Measurements from ENCODE around the gene CSGALNACT2.

CSGALNACT2 gene

DNA sequence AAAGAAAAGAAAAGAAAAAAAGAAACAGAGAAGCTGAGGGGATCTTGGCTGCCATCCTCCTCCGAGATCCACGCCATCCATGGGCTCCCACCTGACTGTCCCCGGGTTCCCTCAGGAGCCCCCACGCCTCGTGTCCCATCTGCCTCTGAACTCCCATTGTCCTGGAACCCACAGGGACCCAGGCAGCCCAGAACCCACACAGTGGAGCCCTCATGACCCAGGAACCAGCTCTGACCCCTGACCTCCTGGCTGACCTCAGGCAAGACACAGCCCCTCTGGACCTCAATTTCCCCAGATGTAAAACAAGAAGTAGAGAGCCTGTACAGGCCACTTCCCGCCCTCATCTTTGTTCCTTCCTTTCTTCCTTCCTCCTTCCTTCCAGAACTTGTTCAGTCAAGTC lies 88.2 kb downstream of the CSGALNACT2 start:
- no peak overlapping the region for H2AFZ ChIP-seq (ENCODE audit: low read length, unreplicated experiment)
- no peak overlapping the region for H3K27ac ChIP-seq (ENCODE audit: low read depth, low read length)
- no peaks in the 10 kb centered on the region for H3K79me2 ChIP-seq (ENCODE audit: control insufficient read depth, insufficient read depth, low read length, unreplicated experiment)
- no peaks in the 10 kb centered on the region for H3K4me1 ChIP-seq (ENCODE audit: control insufficient read depth, insufficient read depth, low read length, unreplicated experiment)
- H3K4me3 ChIP-seq (ENCODE audit: low read depth, low read length): no peak overlapping the region
- no peaks in the 10 kb centered on the region for H3K36me3 ChIP-seq (ENCODE audit: insufficient read depth, low read length)
- peaks cover 72% of the 10 kb centered on the region for H3K27me3 ChIP-seq (ENCODE audit: insufficient read depth, low read length)

- Histone ChIP-seq H3K79me2 (ENCODE audit: control insufficient read depth, insufficient read depth, low read length, unreplicated experiment) (no peaks in the 10 kb centered on the region), H3K4me1 (ENCODE audit: control insufficient read depth, insufficient read depth, low read length, unreplicated experiment) (no peaks in the 10 kb centered on the region), H3K36me3 (ENCODE audit: insufficient read depth, low read length) (no peaks in the 10 kb centered on the region), H3K27me3 (ENCODE audit: insufficient read depth, low read length) (peaks cover 79% of the 10 kb centered on the region), H3K27ac (ENCODE audit: low read depth, low read length) (no peak overlapping the region), H3K4me3 (ENCODE audit: low read depth, low read length) (no peak overlapping the region), H2AFZ (ENCODE audit: low read length, unreplicated experiment) (no peak overlapping the region)
Observed at GRCh38 chr10:43226851-43227845, 88.9 kb downstream of the CSGALNACT2 start.

DNA sequence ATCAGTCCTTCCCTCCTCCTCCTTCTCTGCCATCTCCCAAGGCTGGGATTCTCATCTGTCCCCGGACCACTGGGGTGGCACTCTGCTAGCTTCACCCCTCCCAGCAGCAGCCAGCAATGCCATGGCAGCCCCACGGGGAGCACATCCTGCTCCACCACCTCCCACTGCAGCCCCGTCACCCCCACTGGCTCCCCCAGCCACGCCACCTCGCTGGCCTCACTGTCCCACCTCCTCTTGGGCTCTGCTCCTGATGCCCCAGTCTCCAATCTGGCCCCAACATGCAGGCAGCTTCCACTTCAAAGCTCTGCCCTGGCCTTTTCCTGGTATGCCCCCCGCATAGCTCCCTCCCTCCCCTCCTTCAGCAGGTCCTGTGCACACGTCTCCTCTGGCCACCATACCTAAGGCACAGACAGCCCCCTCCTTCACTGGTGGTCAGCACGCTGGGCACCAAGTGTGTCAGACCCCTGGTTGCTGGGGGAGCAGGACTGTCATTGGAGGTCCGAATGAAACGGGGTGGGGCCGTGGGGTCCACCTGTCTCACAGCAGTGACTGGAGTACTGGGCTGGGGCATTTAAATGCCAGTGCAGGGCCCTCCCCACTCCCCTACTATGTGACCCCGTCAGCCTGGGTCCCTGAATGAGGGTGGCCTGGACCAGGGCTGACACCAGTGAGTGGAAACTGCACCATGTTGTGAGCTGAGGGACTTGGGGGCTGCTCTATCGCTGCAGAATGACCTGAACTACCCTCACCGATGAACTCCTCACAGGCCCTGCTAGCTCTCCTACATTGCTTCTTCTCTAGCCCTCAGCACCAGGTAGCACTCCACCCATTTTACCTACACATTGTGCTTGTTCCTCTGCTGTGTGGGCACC lies 89.9 kb downstream of the CSGALNACT2 start:
- Histone ChIP-seq H3K36me3 (ENCODE audit: insufficient read depth, low read length) (no peaks in the 10 kb centered on the region), H3K27me3 (ENCODE audit: insufficient read depth, low read length) (peaks cover 76% of the 10 kb centered on the region), H3K27ac (ENCODE audit: low read depth, low read length) (no peak overlapping the region), H3K4me3 (ENCODE audit: low read depth, low read length) (no peak overlapping the region), H3K4me1 (ENCODE audit: control insufficient read depth, insufficient read depth, low read length, unreplicated experiment) (no peaks in the 10 kb centered on the region), H3K79me2 (ENCODE audit: control insufficient read depth, insufficient read depth, low read length, unreplicated experiment) (no peaks in the 10 kb centered on the region), H2AFZ (ENCODE audit: low read length, unreplicated experiment) (no peak overlapping the region)

GRCh38 chr10:43228783-43229207 lies 90.5 kb downstream of the CSGALNACT2 start:
- Histone ChIP-seq H3K27ac (ENCODE audit: low read depth, low read length) (no peak overlapping the region), H3K79me2 (ENCODE audit: control insufficient read depth, insufficient read depth, low read length, unreplicated experiment) (no peaks in the 10 kb centered on the region), H3K4me3 (ENCODE audit: low read depth, low read length) (0 out of 2 replicates have a peak overlapping the region, but pooled peaks have one; percentile 36), H2AFZ (ENCODE audit: low read length, unreplicated experiment) (no peak overlapping the region), H3K4me1 (ENCODE audit: control insufficient read depth, insufficient read depth, low read length, unreplicated experiment) (no peaks in the 10 kb centered on the region), H3K36me3 (ENCODE audit: insufficient read depth, low read length) (no peaks in the 10 kb centered on the region), H3K27me3 (ENCODE audit: insufficient read depth, low read length) (peaks cover 73% of the 10 kb centered on the region)

DNA sequence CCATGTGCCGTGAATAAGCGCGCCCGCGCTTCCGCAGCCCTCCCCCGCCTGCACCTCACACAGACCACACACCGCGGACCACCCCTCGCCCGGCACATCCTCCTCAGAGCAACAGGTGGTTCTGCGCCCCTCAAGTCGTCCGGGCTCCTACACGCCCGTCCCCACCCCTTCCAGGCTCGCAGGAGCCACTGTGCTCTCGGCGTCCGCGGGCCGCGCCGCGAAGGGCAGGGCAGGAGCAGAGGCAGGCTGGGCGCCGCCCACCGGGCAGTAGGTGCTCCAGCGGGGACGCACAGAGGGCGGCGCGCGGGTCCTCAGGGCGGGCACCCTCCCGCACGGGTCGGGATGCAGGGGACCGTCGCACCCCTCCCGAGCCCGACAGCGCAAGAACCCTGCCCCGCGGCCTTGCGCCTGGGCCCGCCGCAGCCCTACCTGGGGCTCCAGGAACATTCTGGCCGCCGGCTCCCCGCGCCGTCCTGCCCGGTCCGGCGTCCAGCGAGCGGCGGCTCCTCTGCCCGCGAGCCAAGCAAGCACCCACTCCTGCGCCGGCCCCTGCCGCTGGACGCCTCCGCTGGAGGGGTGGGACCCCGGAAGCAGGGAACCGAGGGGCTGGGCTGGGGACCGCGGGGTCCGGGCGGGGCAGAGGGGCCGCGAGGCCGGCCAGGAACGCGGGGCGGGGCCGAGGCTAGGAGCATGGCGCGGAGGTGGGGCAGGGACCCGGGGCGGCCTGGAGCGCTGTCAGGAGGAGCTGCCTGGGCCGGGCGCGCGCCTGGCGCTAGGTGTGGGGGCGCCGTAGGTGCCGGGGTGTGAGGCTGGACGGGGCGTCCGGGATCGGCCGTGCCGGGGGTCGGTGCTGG lies 91.2 kb downstream of the CSGALNACT2 start:
- H2AFZ ChIP-seq (ENCODE audit: low read length, unreplicated experiment): no peak overlapping the region
- peak overlapping the region; percentile 36; the same call in 1 of the 2 replicates for H3K4me3 ChIP-seq (ENCODE audit: low read depth, low read length)
- H3K27me3 ChIP-seq (ENCODE audit: insufficient read depth, low read length): peaks cover 72% of the 10 kb centered on the region

DNA sequence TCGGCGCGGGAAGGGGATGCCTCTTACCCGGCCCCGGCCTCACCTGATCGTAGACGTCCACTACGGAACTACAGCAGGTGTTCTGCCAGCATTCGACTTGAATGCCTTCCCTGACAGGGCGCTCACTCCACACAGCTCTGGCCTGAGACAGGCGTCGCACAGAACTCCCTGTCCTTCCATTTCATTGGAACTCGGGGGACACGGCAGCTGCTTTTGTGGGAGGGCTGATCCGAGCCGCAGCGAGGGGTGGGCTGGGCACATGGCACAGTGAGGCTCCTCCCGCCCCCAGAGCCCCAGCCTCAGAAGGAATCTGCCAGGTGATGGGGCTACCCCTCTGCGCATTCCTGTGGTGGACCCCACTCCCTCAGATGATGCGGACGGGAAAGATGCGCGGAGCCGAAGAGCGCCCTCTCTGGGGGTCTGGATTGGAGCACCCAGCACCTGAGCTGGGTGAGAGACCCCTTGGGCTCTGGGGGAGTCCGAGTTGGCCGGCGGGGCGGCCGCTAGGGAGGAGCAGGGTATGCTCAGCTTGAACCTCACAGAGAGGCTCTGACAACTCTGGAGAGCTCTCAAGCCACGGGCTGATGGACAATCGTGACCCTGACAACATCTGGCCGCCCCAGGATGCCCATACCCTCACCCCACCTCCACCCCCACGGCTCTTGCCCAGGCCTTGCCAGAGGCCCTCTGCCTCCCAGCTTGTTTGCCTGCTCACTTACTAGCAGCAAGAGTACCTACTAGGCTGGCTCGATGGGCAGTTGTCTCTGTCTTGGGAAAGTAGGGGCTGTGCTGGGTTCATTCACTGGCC lies 92.1 kb downstream of the CSGALNACT2 start:
- H3K4me1 ChIP-seq (ENCODE audit: control insufficient read depth, insufficient read depth, low read length, unreplicated experiment): no peaks in the 10 kb centered on the region
- H3K79me2 ChIP-seq (ENCODE audit: control insufficient read depth, insufficient read depth, low read length, unreplicated experiment): no peaks in the 10 kb centered on the region
- peaks cover 73% of the 10 kb centered on the region for H3K27me3 ChIP-seq (ENCODE audit: insufficient read depth, low read length)
- no peak overlapping the region for H2AFZ ChIP-seq (ENCODE audit: low read length, unreplicated experiment)
- H3K36me3 ChIP-seq (ENCODE audit: insufficient read depth, low read length): no peaks in the 10 kb centered on the region
- no peak overlapping the region for H3K4me3 ChIP-seq (ENCODE audit: low read depth, low read length)
- no peak overlapping the region for H3K27ac ChIP-seq (ENCODE audit: low read depth, low read length)

More for the DNA sequence above, 91.2 kb downstream of the CSGALNACT2 start:
- no peaks in the 10 kb centered on the region for H3K4me1 ChIP-seq (ENCODE audit: control insufficient read depth, insufficient read depth, low read length, unreplicated experiment)
- no peaks in the 10 kb centered on the region for H3K79me2 ChIP-seq (ENCODE audit: control insufficient read depth, insufficient read depth, low read length, unreplicated experiment)
- H3K36me3 ChIP-seq (ENCODE audit: insufficient read depth, low read length): no peaks in the 10 kb centered on the region
- H3K27ac ChIP-seq (ENCODE audit: low read depth, low read length): no peak overlapping the region

DNA sequence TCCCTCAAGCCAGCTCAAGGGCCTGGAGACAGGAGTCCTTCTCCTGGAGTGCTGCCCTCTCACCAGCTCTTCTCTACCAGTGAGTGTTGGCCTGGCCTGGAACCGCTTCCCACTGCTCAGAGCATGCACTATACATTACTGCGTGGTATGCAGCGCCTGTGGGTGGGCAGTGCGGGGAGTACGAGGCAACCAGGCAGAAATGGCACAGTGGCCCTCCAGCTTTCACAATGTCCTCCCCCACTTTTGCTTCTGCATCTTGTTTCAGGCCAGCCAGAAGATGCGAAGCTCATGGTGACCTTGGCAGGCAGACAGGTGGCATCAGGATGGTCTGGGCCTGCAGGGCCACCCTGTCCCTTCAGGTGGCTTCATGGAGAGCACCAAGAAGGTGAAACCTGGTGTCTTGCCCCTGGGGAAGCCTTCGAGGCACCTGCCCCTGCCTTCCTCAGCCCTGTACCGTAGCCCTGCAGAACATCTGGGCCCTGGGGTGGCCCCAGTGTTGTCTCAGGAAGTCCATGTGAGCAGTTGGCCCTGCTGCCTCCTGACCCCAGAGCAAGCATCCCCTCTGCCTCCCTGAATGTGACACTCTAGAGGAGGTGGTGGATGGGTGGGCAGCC lies 92.8 kb downstream of the CSGALNACT2 start:
- Histone ChIP-seq H3K79me2 (ENCODE audit: control insufficient read depth, insufficient read depth, low read length, unreplicated experiment) (no peaks in the 10 kb centered on the region), H2AFZ (ENCODE audit: low read length, unreplicated experiment) (no peak overlapping the region), H3K27me3 (ENCODE audit: insufficient read depth, low read length) (peaks cover 68% of the 10 kb centered on the region), H3K27ac (ENCODE audit: low read depth, low read length) (no peak overlapping the region), H3K4me3 (ENCODE audit: low read depth, low read length) (no peak overlapping the region), H3K36me3 (ENCODE audit: insufficient read depth, low read length) (no peaks in the 10 kb centered on the region), H3K4me1 (ENCODE audit: control insufficient read depth, insufficient read depth, low read length, unreplicated experiment) (no peaks in the 10 kb centered on the region)

GRCh38 chr10:43231523-43232078 lies 93.4 kb downstream of the CSGALNACT2 start:
- no peaks in the 10 kb centered on the region for H3K36me3 ChIP-seq (ENCODE audit: insufficient read depth, low read length)
- no peaks in the 10 kb centered on the region for H3K4me1 ChIP-seq (ENCODE audit: control insufficient read depth, insufficient read depth, low read length, unreplicated experiment)
- no peaks in the 10 kb centered on the region for H3K79me2 ChIP-seq (ENCODE audit: control insufficient read depth, insufficient read depth, low read length, unreplicated experiment)
- H3K4me3 ChIP-seq (ENCODE audit: low read depth, low read length): no peak overlapping the region
- no peak overlapping the region for H2AFZ ChIP-seq (ENCODE audit: low read length, unreplicated experiment)
- H3K27ac ChIP-seq (ENCODE audit: low read depth, low read length): no peak overlapping the region
- H3K27me3 ChIP-seq (ENCODE audit: insufficient read depth, low read length): peaks cover 66% of the 10 kb centered on the region

All from ACC112 (cell line).